Neural progenitor cell (in vitro differentiated cells): ENCODE measurements around the gene EXOC4.

Experiments used
- EZH2phosphoT487 ChIP-seq: fragments of 200-600 bp; sonication (generic); IDR thresholded peaks from 2 replicates; pipeline ENCODE4 v1.6.1; 2017; ENCODE audit warnings: antibody characterized with exemption
- TF ChIP-seq, protein P1 (sequence below): fragments of 200-600 bp; sonication (generic); IDR thresholded peaks from 2 replicates; pipeline ENCODE4 v1.5.1; 2017; ENCODE audit warnings: antibody characterized with exemption, mild to moderate bottlenecking

GRCh38 chr7:133572843-133573242, 320.0 kb downstream of the EXOC4 start:
- TF ChIP-seq, protein P1, sequence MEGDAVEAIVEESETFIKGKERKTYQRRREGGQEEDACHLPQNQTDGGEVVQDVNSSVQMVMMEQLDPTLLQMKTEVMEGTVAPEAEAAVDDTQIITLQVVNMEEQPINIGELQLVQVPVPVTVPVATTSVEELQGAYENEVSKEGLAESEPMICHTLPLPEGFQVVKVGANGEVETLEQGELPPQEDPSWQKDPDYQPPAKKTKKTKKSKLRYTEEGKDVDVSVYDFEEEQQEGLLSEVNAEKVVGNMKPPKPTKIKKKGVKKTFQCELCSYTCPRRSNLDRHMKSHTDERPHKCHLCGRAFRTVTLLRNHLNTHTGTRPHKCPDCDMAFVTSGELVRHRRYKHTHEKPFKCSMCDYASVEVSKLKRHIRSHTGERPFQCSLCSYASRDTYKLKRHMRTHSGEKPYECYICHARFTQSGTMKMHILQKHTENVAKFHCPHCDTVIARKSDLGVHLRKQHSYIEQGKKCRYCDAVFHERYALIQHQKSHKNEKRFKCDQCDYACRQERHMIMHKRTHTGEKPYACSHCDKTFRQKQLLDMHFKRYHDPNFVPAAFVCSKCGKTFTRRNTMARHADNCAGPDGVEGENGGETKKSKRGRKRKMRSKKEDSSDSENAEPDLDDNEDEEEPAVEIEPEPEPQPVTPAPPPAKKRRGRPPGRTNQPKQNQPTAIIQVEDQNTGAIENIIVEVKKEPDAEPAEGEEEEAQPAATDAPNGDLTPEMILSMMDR, result no peak
- no peak for TF ChIP-seq EZH2phosphoT487
